Measurements from ENCODE around the gene RFX8. TPM values are rescaled to one million over a fixed set of nuclear protein-coding genes. Genes with fewer than 3 reads are reported as not detected.
"Not testable (repeated sequence)": the region's sequence is repeated elsewhere in the genome, so short reads cannot be mapped to it uniquely, and the experiment has no call there.

Gene RFX8
- total RNA-seq, 2 donors from 2014 or later, result not detected

DNA sequence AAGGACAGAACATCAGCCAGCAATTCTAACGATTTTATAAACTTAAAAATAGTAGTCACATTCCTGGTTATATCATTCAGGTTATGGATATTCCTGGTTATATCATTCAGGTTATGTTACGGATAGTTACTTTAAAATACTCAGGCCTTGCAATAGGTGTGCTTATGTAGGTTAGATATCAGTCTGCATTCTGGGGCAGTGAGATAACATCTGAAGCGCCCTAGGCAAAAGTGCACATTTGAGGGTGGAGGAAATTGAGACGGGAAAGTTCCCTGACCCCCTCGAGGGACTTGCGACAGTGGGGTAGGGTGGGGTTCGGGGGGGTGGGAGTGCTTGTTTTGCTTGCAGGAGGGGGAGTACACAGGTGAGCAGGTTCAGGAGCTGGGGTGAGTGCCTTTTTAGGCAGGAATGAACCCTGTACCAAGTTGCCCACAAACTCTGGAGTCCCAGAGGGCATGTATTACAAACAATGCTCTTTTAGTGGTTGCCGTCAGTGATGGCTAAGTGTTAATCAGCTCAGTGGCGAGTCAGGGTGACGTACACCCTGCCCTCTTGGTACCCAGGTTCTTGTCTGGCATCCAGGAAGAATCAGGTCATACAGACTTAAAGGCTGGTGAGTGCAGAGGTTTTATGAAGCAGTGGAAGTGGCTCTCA, 119.4 kb downstream of the RFX8 start:
- Mint-ChIP-seq H3K9me3 (no peaks in the 10 kb centered on the region), H3K27me3 (ENCODE audit: insufficient read depth) (peaks cover 36% of the 10 kb centered on the region), H3K4me1 (peaks cover 13% of the 10 kb centered on the region), H3K27ac (no peak overlapping the region), H3K4me3 (no peak overlapping the region), H3K36me3 (ENCODE audit: low read depth) (no peaks in the 10 kb centered on the region)
- Histone ChIP-seq H3K36me3 (ENCODE audit: control insufficient read depth, insufficient read depth, low read length) (no peaks in the 10 kb centered on the region), H3K27ac (ENCODE audit: low read depth, low read length) (no peak overlapping the region), H3K4me1 (ENCODE audit: control insufficient read depth, insufficient read depth, low read length) (peaks cover 2% of the 10 kb centered on the region), H3K4me3 (ENCODE audit: low read length) (no peak overlapping the region), H3K9me3 (ENCODE audit: control insufficient read depth, low read length) (no peaks in the 10 kb centered on the region), H3K9ac (ENCODE audit: extremely low read depth, low read length, poor library complexity, severe bottlenecking) (no peak overlapping the region), H3K27me3 (ENCODE audit: control insufficient read depth, insufficient read depth, low read length, poor library complexity, severe bottlenecking) (no peaks in the 10 kb centered on the region)
- no peak for DNase-seq
- 93 to 97% methylated on average over 3 to 9 of the region's 10 CpGs for WGBS, 2 experiments (ENCODE audit: insufficient coverage in 1 of 2, insufficient read length in 1 of 2)
- TF ChIP-seq, protein P1, sequence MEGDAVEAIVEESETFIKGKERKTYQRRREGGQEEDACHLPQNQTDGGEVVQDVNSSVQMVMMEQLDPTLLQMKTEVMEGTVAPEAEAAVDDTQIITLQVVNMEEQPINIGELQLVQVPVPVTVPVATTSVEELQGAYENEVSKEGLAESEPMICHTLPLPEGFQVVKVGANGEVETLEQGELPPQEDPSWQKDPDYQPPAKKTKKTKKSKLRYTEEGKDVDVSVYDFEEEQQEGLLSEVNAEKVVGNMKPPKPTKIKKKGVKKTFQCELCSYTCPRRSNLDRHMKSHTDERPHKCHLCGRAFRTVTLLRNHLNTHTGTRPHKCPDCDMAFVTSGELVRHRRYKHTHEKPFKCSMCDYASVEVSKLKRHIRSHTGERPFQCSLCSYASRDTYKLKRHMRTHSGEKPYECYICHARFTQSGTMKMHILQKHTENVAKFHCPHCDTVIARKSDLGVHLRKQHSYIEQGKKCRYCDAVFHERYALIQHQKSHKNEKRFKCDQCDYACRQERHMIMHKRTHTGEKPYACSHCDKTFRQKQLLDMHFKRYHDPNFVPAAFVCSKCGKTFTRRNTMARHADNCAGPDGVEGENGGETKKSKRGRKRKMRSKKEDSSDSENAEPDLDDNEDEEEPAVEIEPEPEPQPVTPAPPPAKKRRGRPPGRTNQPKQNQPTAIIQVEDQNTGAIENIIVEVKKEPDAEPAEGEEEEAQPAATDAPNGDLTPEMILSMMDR (conservative IDR thresholded peaks at IDR 0.05), result no peak

DNA sequence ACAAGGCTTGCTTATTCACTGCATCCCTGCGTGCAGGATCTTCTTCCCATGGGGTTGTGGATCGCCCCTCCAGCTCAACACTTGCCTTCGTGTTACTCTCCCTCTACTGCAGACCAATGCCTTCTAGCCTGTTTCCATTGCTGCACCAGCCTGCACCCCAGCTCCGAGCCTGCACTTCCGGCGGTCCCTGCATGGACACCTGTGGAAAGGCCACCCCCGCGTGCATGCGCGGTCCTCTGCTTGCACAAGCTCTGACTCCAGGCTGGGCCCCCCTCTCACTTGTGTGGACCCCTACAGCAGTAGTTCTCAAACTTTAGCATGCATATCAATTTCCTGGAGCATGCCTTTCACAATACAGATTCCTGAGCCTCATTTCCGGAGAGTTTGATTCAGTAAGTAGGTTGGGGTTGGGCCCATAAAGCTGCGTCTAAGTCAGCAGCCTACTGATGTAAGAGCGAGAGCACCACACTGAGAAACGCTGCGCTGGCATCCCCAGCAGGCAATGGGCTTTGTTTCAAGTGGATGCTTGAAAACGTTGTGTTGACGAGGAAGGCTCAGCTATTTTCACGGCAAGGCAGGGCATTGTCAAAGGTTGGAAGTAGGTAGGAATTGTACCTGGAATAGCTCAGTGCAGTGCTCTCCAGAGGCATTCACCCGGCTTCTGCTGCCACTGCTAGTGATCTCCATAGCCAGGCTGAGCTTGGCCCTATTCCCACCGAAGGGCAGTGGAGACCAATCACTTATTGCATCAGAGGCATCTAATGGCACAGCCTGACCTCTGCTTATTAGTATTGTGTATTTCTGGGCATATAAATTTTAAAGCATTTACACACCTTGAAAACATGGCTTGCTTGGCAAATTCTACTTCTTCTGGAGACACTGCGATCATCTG, 120.2 kb downstream of the RFX8 start:
- H3K36me3 ChIP-seq (ENCODE audit: control insufficient read depth, insufficient read depth, low read length), result no peaks in the 10 kb centered on the region
- H3K27me3 ChIP-seq (ENCODE audit: control insufficient read depth, insufficient read depth, low read length, poor library complexity, severe bottlenecking), result no peaks in the 10 kb centered on the region
- H3K9me3 Mint-ChIP-seq, result no peaks in the 10 kb centered on the region
- H3K9me3 ChIP-seq (ENCODE audit: control insufficient read depth, low read length), result no peaks in the 10 kb centered on the region
- TF ChIP-seq, protein P1 (conservative IDR thresholded peaks at IDR 0.05), result no peak
- H3K9ac ChIP-seq (ENCODE audit: extremely low read depth, low read length, poor library complexity, severe bottlenecking), result no peak overlapping the region
- H3K27me3 Mint-ChIP-seq (ENCODE audit: insufficient read depth), result peaks cover 36% of the 10 kb centered on the region
- no peak overlapping the region for H3K4me3 Mint-ChIP-seq
- H3K4me1 ChIP-seq (ENCODE audit: control insufficient read depth, insufficient read depth, low read length), result no peaks in the 10 kb centered on the region
- DNase-seq, result no peak
- no peak overlapping the region for H3K27ac Mint-ChIP-seq
- peaks cover 6% of the 10 kb centered on the region for H3K4me1 Mint-ChIP-seq
- H3K27ac ChIP-seq (ENCODE audit: low read depth, low read length), result no peak overlapping the region
- no peaks in the 10 kb centered on the region for H3K36me3 Mint-ChIP-seq (ENCODE audit: low read depth)
- H3K4me3 ChIP-seq (ENCODE audit: low read length), result no peak overlapping the region
- 92 to 94% methylated on average over 19 to 21 of the region's 21 CpGs for WGBS, 2 experiments (ENCODE audit: insufficient coverage in 1 of 2, insufficient read length in 1 of 2)

DNA sequence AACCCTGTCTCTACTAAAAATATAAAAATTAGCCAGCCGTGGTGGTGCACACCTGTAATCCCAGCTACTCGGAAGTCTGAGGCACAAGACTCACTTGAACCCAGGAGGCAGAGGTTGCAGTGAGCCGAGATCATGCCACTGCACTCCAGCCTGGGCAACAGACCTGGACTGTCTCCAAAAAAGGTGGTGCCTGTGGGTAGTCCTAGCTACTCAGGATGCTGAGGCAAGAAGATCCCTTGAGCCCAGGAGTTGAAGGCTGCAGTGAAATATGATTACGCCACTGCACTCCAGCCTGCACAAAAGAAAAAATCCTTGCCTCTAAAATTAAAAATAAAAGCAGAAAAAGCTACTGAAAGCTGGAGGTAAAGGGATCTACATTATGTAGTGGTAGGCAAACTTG, 122.3 kb downstream of the RFX8 start:
- DNase-seq; H3K4me3 Mint-ChIP-seq; H3K27me3 ChIP-seq (ENCODE audit: control insufficient read depth, insufficient read depth, low read length, poor library complexity, severe bottlenecking); H3K9me3 Mint-ChIP-seq; H3K36me3 ChIP-seq (ENCODE audit: control insufficient read depth, insufficient read depth, low read length); H3K9me3 ChIP-seq (ENCODE audit: control insufficient read depth, low read length); H3K27ac ChIP-seq (ENCODE audit: low read depth, low read length); H3K4me1 ChIP-seq (ENCODE audit: control insufficient read depth, insufficient read depth, low read length); H3K4me3 ChIP-seq (ENCODE audit: low read length); H3K9ac ChIP-seq (ENCODE audit: extremely low read depth, low read length, poor library complexity, severe bottlenecking); H3K4me1 Mint-ChIP-seq; H3K27ac Mint-ChIP-seq; H3K36me3 Mint-ChIP-seq (ENCODE audit: low read depth): not testable (repeated sequence)
- H3K27me3 Mint-ChIP-seq (ENCODE audit: insufficient read depth), result peaks cover 25% of the 10 kb centered on the region
- WGBS, 2 experiments (ENCODE audit: insufficient coverage in 1 of 2, insufficient read length in 1 of 2), result 85 to 91% methylated on average over 3 to 4 of the region's 4 CpGs

Data from endodermal cell (in vitro differentiated cells).